Erythroblast (primary cell): ENCODE measurements around the gene CTPS1.

Experiments
- GATA1 ChIP-seq: IDR thresholded peaks from 2 replicates; pipeline ENCODE4 v1.6.1; 2011; ENCODE audit warnings: low read depth, mild to moderate bottlenecking, control low read depth, low read length, moderate library complexity
- POLR2A ChIP-seq: IDR thresholded peaks from 2 replicates; pipeline ENCODE4 v1.6.1; 2011; ENCODE audit warnings: mild to moderate bottlenecking, low read length

DNA sequence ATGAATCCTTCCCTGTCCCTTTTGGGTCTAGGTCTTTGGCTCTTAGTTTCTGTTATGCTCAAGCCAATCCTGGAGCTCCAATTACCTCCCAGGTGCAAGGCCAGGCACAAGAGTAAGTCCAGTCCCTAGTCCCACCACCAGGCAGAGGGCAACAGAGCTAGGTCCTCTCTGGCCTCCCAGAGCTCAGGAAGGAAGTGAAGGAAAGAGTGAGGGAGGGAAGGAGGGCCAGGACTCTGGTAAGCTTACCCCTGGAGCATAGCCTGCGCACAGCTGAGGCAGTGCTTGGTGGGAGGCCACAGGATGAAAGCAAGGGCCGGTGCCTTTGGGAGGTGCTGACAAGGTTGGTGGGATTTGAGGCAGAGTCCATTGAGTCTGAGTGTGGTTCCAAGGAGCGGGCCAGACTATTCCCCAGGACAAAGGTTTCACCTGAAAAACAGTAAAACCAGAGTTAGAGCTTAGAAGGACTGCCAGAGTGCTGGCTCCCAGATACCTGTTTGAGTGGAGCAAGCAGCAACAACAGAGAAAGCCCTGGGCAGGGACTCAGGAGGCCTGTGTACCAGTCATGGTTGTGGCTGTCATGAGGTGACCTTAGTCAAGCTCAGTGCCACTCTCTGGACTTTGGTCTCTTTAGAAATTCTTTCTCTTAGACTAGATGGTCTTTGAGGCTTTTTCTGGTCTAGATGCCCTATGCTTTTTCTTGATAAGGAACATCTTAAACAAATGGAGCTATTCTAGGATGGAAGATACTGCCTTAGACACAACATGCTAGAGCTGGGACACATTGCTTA lies 57.8 kb downstream of the CTPS1 start:
- no peak for TF ChIP-seq POLR2A
- TF ChIP-seq GATA1, result no peak
